DOHH2 (cell line): ENCODE measurements around the gene PANK2.

Experiments
- EZH2phosphoT487 ChIP-seq: fragments of 200-600 bp; sonication (generic); IDR thresholded peaks from 2 replicates; pipeline ENCODE4 v1.6.1; 2017; ENCODE audit warnings: borderline replicate concordance, mild to moderate bottlenecking, antibody characterized with exemption, low read length, moderate library complexity, mixed read lengths
- TF ChIP-seq, protein P1 (sequence below): fragments of 200-600 bp; sonication (generic); IDR thresholded peaks from one replicate; pipeline ENCODE4 v1.5.1; 2014; ENCODE audit warnings: antibody characterized with exemption, mild to moderate bottlenecking, low read depth, low read length; ENCODE audit not compliant: poor library complexity, severe bottlenecking

DNA sequence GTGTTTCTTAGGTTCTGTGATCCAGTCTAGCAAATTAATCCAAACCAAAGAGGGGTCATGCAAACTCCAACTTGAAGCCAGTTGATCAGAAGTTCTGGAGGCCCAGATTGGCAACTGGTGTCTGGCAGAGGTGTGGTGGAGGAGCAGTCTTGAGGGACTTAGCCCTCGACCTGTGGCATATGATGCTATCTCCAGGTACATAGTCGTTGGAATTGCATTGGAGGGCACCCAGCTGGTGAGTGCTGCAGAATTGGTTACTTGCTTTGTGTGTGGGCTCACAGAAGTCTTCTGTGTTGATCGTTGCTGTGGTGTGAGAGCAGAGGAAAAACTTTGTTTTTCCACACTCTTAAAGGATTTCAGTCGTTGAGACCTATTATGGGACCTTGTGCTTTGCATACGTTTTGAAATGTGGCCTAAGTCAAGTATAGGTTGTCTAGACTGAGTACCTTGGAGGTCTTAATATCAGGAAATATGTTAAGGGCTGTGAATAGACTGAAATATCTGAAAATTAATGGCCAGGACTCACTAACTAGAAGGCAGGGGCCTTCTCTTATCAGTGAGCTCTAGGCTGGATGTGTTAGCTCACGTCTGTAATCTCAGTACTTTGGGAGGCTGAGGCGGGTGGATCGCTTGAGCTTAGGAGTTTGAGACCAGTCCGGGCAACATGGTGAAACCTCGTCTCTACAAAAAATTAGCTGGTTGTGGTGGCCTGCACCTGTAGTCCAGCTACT, 7.8 kb downstream of the PANK2 start:
- TF ChIP-seq, protein P1, sequence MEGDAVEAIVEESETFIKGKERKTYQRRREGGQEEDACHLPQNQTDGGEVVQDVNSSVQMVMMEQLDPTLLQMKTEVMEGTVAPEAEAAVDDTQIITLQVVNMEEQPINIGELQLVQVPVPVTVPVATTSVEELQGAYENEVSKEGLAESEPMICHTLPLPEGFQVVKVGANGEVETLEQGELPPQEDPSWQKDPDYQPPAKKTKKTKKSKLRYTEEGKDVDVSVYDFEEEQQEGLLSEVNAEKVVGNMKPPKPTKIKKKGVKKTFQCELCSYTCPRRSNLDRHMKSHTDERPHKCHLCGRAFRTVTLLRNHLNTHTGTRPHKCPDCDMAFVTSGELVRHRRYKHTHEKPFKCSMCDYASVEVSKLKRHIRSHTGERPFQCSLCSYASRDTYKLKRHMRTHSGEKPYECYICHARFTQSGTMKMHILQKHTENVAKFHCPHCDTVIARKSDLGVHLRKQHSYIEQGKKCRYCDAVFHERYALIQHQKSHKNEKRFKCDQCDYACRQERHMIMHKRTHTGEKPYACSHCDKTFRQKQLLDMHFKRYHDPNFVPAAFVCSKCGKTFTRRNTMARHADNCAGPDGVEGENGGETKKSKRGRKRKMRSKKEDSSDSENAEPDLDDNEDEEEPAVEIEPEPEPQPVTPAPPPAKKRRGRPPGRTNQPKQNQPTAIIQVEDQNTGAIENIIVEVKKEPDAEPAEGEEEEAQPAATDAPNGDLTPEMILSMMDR: no peak
- TF ChIP-seq EZH2phosphoT487: no peak
